Ascending aorta (tissue), 2 donors: Measurements from ENCODE around the gene SLC13A4. TPM values are rescaled to one million over a fixed set of nuclear protein-coding genes. Genes with fewer than 3 reads are reported as not detected.

ENCODE experiments used
- DNase-seq, 2 donors: peaks; one replicate each; pipeline ENCODE4 v3.0.0-alpha.2; 2019; ENCODE audit warnings: low spot score in 2 of 2
- H3K27ac ChIP-seq, 2 donors: fragments of 200-600 bp; sonication (generic); one replicate each; pipeline ENCODE4 v1.5.1; 2016 to 2017; ENCODE audit warnings: mild to moderate bottlenecking in 1 of 2
- H3K27me3 ChIP-seq: fragments of 200-600 bp; sonication (generic); one replicate; pipeline ENCODE4 v1.5.1; 2017
- H3K36me3 ChIP-seq, 2 donors: fragments of 200-600 bp; sonication (generic); one replicate each; pipeline ENCODE4 v1.5.1; 2016
- H3K4me1 ChIP-seq, 2 donors: fragments of 200-600 bp; sonication (generic); one replicate each; pipeline ENCODE4 v1.5.1; 2016 to 2017; ENCODE audit warnings: mild to moderate bottlenecking in 1 of 2
- H3K4me3 ChIP-seq, 2 donors: fragments of 200-600 bp; sonication (generic); one replicate each; pipeline ENCODE4 v1.5.1; 2016 to 2017; ENCODE audit warnings: mild to moderate bottlenecking in 1 of 2
- H3K9me3 ChIP-seq, 2 donors: fragments of 200-600 bp; sonication (generic); one replicate each; pipeline ENCODE4 v1.5.1; 2016
- intact Hi-C: fragments of 100-400 bp; cut with DNase I; formaldehyde crosslinking; loops from one replicate; pipeline ENCODE4 v1.15.1; 2023
- total RNA-seq: library from RNA; depleted of rRNA; stranded (reverse); fragments of >200 nt; gene quantifications from one replicate; pipeline ENCODE4 v1.1.0, GENCODE V29; 2016
- TF ChIP-seq, protein P1 (sequence below), 3 experiments: fragments of 200-600 bp in 2 of 3; fragments of 450-650 bp in 1 of 3; sonication (generic) in 2 of 3; IDR thresholded peaks; one replicate each; pipeline ENCODE4 v1.5.1; 2016 to 2019; ENCODE audit warnings: antibody characterized with exemption in 3 of 3, mild to moderate bottlenecking in 1 of 3, moderate library complexity in 1 of 3

The SLC13A4 gene
- total RNA-seq, 1 donor from 2014 or later: 0.21 TPM

DNA sequence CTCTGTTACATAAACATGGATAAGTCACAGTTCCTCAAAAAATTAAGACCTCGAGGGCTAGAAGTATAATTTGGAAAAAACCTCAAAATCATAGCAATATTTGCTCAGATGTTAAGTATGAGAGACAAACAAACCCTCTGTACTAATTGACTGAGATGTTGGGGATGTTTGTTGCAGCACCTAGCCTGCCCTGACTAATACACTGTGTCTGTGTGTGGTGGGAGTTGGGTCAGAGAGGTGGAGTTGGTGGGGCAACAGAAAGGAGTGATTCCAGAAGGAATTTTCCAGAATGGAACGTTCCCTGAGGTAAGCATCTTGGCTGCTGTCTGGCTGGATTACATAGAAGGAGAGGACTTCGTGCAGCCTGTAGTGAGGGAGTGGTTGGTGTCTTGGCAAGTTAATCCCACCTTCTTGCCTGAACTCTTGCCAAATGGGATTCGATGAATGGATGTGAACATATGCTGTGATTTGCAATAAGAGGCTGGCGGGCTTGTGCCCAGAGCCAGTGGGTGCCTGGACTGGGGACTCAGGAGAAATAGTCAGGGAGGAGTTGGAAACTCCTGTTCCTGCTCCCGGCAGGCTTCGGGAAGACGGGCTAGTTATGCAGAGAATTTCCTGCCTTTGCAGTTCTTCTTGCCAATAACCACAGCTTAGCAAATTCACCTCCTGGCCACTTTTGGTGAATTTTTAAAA is 29.9 kb upstream of the SLC13A4 start:
- TF ChIP-seq, protein P1, sequence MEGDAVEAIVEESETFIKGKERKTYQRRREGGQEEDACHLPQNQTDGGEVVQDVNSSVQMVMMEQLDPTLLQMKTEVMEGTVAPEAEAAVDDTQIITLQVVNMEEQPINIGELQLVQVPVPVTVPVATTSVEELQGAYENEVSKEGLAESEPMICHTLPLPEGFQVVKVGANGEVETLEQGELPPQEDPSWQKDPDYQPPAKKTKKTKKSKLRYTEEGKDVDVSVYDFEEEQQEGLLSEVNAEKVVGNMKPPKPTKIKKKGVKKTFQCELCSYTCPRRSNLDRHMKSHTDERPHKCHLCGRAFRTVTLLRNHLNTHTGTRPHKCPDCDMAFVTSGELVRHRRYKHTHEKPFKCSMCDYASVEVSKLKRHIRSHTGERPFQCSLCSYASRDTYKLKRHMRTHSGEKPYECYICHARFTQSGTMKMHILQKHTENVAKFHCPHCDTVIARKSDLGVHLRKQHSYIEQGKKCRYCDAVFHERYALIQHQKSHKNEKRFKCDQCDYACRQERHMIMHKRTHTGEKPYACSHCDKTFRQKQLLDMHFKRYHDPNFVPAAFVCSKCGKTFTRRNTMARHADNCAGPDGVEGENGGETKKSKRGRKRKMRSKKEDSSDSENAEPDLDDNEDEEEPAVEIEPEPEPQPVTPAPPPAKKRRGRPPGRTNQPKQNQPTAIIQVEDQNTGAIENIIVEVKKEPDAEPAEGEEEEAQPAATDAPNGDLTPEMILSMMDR (IDR thresholded peaks at IDR 0.05): no peak
- Histone ChIP-seq H3K4me3 (peak overlapping the region in 1 of 2 donors; percentile 54), H3K27ac (peak overlapping the region; percentile 93 to 97), H3K36me3 (no peaks in the 10 kb centered on the region), H3K4me1 (peaks cover 12 to 57% of the 10 kb centered on the region in 2 donors), H3K27me3 (no peaks in the 10 kb centered on the region), H3K9me3 (no peaks in the 10 kb centered on the region)
- DNase-seq: peak in 1 of 2 donors; percentile 90
- intact Hi-C loops: loop anchor here (1.0 to 5.0 kb wide), 2 partner anchors 13 to 771 kb away; partner anchors contain the start of gene AGBL3

DNA sequence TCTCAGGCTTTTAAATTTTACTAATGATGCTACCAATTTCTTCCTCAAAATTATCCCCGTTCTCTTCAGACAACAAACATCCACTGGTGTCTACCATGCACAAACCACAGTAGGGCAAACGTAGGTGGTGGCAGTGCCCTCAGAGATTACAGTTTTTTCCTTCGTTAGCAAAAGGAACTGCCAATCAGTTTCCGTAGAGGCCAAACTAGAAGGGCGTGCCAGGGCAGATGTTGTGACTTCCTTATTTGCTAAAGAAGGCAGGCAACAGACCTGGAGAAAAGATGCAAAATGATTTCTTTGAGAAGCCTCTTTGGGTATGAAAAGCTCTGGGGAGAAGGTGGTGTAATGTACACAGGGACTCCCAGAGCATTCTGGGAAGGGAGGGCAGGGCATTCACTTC is 28.2 kb upstream of the SLC13A4 start:
- Histone ChIP-seq H3K36me3 (no peaks in the 10 kb centered on the region), H3K9me3 (no peaks in the 10 kb centered on the region), H3K4me3 (no peak overlapping the region), H3K4me1 (peaks cover 7 to 45% of the 10 kb centered on the region in 2 donors), H3K27me3 (no peaks in the 10 kb centered on the region), H3K27ac (peak overlapping the region; percentile 93 to 97)
- TF ChIP-seq, protein P1 (IDR thresholded peaks at IDR 0.05): no peak
- intact Hi-C loops: loop anchor here (5.0 kb wide), 1 partner anchor 769 kb away; the partner anchor contains the start of gene AGBL3
- peak in 1 of 2 donors; percentile 47 for DNase-seq

DNA sequence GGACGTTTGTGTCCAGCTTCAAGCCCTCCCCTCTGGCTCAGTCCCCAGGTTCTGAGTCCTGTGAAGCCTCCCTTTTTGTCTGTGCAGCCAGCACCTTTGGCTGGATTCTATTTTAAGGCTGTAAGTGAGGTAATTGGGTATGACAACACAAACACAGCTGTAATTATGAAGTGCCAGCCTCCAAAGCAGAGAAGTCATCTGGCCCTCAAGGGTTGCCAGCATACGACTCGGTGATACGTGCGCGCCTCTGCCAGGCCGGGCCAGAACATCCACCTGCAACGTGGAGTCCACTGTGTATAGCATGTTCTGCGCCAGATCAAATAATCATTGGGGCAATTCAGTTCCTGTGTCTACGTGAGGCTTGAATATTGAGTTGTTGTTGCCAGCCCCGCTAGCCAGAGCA is 27.4 kb upstream of the SLC13A4 start:
- intact Hi-C loops: loop anchor here (5.0 kb wide), 1 partner anchor 768 kb away; the partner anchor contains the start of gene AGBL3
- Histone ChIP-seq H3K9me3 (no peaks in the 10 kb centered on the region), H3K27ac (peak overlapping the region; percentile 93 to 97), H3K27me3 (no peaks in the 10 kb centered on the region), H3K4me3 (peak overlapping the region in 1 of 2 donors; percentile 39), H3K36me3 (no peaks in the 10 kb centered on the region), H3K4me1 (peaks cover 7 to 43% of the 10 kb centered on the region in 2 donors)
- DNase-seq: peak; percentile 48 to 77
- TF ChIP-seq, protein P1 (IDR thresholded peaks at IDR 0.05): no peak

DNA sequence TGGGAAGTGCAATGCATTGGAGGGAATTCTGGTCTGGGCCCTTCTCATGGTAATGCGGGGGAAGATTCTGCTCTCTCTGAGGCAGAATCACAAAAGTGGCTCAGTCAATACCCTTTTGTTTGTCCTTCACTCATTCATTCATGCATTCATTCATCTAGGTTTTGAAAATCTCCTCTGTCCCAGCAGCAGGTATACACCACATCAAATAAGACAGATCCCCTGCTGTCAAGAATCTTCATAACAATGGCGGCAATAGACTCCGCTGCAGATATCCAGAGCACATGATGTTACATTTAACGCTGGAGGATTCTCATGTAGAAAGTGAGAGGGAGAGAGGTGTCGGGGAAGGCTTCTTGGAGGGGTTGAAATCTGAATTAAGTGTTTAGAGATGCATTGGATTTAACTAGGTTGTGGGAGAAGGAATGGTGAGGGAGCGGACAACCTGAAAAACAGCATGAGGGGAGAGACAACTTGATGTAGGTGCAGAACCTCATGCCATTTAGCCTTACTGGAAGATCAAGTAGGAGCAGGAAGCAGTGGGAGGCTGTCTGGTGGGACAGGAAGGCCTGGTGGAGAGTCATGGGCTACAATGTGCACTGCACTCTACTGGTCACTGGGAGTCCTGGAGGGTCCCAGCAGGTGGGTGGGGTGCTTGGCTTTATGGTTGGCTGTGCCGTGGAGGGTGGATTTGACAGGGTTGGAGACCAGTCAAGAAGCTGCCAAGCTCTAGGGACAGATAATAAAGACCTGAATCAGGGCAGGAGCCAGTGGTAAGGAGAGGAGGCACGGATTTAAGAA is 25.8 kb upstream of the SLC13A4 start:
- Histone ChIP-seq H3K27ac (peak overlapping the region in 1 of 2 donors; percentile 93), H3K9me3 (no peaks in the 10 kb centered on the region), H3K36me3 (no peaks in the 10 kb centered on the region), H3K4me1 (peaks cover 10 to 40% of the 10 kb centered on the region in 2 donors), H3K27me3 (no peaks in the 10 kb centered on the region), H3K4me3 (no peak overlapping the region)
- peak in 1 of 2 donors; percentile 41 for DNase-seq
- TF ChIP-seq, protein P1 (IDR thresholded peaks at IDR 0.05): no peak
- intact Hi-C loops: no loop called here

DNA sequence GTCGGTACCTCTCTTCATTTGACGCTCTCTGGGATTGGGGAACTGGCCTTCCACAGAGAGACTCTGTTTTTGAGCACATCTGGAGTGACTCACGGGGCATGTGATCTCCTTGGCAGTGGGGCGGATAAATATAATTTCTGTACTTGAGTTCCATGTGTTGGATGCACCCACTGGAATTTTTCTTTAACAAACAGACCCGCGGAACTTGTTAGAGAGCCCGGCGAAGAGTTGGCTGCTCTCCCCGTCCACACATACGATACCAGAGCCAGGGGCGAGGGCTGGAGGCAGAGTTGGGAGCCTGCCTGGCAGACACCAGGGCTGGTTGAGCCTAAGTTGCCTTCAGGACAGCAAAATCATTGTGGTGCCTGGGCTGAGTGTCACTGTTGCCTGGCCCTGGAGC is 20.8 kb upstream of the SLC13A4 start, which contains the start of gene FAM180A:
Gene FAM180A, minus strand, starts transcription at position 44 of the 400 bp plus-strand sequence. CDS start 233 bp downstream, outside the sequence.
- H3K4me3 ChIP-seq: peak within 1 kb of the TSS; percentile 45 to 62
- peak; percentile 24 to 88 for DNase-seq
- no peaks in the 10 kb centered on the region for H3K36me3 ChIP-seq
- no peaks in the 10 kb centered on the region for H3K9me3 ChIP-seq
- intact Hi-C loops: loop anchor here (5.0 kb wide), 2 partner anchors 229 to 536 kb away; partner anchors contain the start of genes MTPN and WDR91
- H3K27me3 ChIP-seq: no peaks in the 10 kb centered on the region
- H3K27ac ChIP-seq: peak within 1 kb of the TSS; percentile 91 to 94
- H3K4me1 ChIP-seq: peaks cover 13 to 28% of the 10 kb centered on the region in 2 donors
- TF ChIP-seq, protein P1 (IDR thresholded peaks at IDR 0.05): no peak
